Astrocyte of the cerebellum (primary cell): ENCODE data around the gene PHF23.

ENCODE experiments used
- DNase-seq: peaks from one replicate; pipeline ENCODE4 v3.0.0-alpha.2; 2011; ENCODE audit warnings: low read depth
- H3K4me3 ChIP-seq: 2 replicates; pipeline ENCODE4 v1.5.1; 2011; ENCODE audit warnings: mild to moderate bottlenecking, low read depth, low read length, moderate library complexity
- in situ Hi-C: cut with HindIII; loops from 2 replicates; pipeline ENCODE4 v1.10.0; 2017; ENCODE audit warnings: low sequenced_read_pairs
- TF ChIP-seq, protein P1 (sequence below): IDR thresholded peaks from 2 replicates; pipeline ENCODE4 v1.5.1; 2012; ENCODE audit warnings: low read length, low read depth, moderate library complexity, mild to moderate bottlenecking; ENCODE audit errors: missing control alignments

Gene PHF23

DNA sequence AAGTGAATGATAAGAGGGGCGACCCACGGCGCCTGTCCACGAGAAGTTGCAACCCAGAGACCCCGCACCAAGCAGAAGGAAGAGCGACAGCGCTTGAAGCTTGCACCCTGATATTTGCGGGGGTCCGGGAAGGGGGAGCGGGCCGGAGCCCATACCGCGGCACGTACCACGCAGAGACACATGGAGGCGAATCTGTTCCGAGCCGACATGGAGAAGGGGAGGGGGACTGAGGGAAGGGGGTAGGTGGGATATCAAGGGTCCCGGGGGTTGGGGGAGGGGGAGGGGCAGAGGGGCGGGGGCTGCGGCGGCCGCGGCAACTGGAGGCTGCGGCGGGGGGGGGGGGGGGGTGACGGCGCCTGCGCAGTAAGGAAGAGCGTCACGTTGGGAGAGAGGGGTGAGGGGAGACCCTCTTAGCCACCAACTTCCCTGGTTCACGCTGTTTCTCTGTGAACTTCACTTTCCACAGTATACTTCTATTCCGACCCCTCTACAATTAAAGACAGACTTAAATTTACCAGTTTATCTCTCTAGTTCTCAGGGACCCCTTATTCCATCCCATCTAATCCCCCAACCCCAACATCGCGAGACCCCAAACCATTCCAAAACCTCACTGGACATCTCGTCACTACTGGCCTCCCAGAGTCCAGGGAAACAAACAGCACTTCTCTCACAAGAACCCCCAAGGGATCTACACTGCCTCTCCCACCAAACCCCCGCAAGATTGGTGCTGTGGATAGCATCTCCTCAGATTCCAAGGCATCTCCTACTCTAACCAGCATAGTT lies 27.6 kb downstream of the PHF23 start:
- H3K4me3 ChIP-seq: peak overlapping the region; percentile 21

GRCh38 chr17:7208754-7209460 lies 30.4 kb downstream of the PHF23 start:
- H3K4me3 ChIP-seq: no peak overlapping the region
- TF ChIP-seq, protein P1, sequence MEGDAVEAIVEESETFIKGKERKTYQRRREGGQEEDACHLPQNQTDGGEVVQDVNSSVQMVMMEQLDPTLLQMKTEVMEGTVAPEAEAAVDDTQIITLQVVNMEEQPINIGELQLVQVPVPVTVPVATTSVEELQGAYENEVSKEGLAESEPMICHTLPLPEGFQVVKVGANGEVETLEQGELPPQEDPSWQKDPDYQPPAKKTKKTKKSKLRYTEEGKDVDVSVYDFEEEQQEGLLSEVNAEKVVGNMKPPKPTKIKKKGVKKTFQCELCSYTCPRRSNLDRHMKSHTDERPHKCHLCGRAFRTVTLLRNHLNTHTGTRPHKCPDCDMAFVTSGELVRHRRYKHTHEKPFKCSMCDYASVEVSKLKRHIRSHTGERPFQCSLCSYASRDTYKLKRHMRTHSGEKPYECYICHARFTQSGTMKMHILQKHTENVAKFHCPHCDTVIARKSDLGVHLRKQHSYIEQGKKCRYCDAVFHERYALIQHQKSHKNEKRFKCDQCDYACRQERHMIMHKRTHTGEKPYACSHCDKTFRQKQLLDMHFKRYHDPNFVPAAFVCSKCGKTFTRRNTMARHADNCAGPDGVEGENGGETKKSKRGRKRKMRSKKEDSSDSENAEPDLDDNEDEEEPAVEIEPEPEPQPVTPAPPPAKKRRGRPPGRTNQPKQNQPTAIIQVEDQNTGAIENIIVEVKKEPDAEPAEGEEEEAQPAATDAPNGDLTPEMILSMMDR: no peak
- DNase-seq: no peak
- in situ Hi-C loops: no loop called here

More for the DNA sequence above, 27.6 kb downstream of the PHF23 start:
- DNase-seq: no peak
- TF ChIP-seq, protein P1: no peak
- in situ Hi-C loops: no loop called here

- in situ Hi-C loops: no loop called here
- DNase-seq: no peak
- no peak overlapping the region for H3K4me3 ChIP-seq
- TF ChIP-seq, protein P1: no peak
Observed at GRCh38 chr17:7208027-7208571, 31.2 kb downstream of the PHF23 start.

DNA sequence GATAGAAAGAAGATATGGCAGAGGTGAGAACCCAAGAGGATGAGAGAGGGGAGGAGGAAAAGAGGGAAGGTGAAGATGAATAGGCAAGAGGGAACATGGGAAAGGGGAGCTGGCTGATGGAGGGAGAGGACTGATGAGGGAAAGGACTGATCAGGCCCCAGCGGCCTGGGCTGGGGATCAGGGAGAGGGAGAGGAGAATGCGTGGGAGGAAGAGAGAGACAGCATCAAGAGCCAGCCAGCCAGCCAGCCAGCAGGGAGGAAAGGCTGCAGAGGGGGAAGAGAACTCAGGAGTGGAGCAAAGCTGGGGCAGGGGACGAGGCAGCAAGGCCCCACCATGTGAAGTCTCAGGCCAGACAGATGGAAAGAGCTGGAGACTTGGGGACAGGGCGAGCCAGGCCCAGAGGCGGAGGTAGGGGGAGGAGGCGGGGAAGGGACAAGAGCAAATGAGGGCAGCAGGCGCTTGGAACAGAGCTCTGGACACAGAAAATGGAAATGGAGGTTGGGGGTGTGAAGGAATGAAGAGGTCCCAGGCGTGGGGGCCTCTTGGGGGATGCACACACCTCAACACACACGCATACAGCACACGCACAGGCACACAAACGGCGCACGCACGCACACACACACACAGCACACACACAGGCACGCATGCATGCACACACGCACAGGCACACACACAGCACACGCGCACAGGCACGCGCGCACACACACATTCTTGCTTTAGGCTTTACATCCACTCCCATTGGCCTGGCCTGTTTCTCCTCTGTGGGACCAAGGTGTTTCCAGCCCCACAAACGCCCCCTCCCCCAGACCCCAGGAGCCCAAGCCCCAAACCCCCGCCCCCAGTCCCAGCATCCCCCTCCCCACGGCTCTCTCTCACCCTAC lies 31.9 kb downstream of the PHF23 start:
- H3K4me3 ChIP-seq: no peak overlapping the region
- DNase-seq: no peak
- in situ Hi-C loops: no loop called here
- TF ChIP-seq, protein P1: no peak

DNA sequence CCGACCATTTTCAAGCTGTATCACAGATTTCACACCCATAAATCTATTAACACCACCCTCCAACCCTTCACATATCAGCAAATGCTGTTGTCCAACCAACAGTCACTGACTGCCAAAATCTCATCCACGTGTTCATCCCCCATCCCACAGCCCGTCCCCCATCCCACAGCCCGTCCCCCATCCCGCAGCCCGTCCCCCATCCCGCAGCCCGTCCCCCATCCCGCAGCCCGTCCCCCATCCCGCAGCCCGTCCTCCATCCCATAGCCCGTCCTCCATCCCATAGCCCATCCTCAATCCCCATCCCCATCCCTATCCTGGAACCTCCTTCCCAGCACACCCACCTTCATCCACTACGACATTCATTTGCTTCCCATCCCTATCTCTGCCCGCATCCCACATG lies 33.7 kb downstream of the PHF23 start:
- TF ChIP-seq, protein P1: no peak
- peak overlapping the region; percentile 48 for H3K4me3 ChIP-seq
- in situ Hi-C loops: no loop called here
- DNase-seq: no peak
